SU-DHL-6 (cell line): ENCODE results near the gene BATF.

ENCODE experiments used
- EZH2phosphoT487 ChIP-seq: fragments of 200-600 bp; sonication (generic), shearing (Covaris generic); conservative IDR thresholded peaks from 2 replicates; pipeline ENCODE4 v1.6.1; 2018; ENCODE audit warnings: mild to moderate bottlenecking, antibody characterized with exemption, low read length, moderate library complexity, mixed read lengths
- TF ChIP-seq, protein P1 (sequence below): fragments of 200-600 bp; sonication (generic); IDR thresholded peaks from one replicate; pipeline ENCODE4 v1.5.1; 2017; ENCODE audit warnings: antibody characterized with exemption, mild to moderate bottlenecking, low read length, moderate library complexity; ENCODE audit not compliant: insufficient read depth, poor library complexity, severe bottlenecking

DNA sequence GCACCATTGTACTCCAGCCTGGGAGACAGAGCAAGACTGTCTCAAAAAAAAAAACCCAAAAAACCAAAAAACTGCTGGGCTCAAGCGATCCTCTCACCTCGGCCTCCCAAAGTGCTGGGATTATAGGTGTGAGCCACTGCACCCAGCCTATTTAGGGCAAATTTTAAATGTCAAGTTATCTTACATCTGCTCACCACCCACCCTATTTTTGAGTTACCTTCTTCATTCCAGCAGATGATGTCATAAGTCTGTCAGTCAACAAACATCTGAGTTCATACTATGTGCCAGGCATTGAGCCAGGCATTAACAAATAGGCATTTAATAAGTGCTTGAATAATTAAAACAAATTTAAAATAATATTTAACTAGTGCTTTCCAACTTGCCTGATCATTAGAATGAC is 21.5 kb downstream of the BATF start:
- TF ChIP-seq, protein P1, sequence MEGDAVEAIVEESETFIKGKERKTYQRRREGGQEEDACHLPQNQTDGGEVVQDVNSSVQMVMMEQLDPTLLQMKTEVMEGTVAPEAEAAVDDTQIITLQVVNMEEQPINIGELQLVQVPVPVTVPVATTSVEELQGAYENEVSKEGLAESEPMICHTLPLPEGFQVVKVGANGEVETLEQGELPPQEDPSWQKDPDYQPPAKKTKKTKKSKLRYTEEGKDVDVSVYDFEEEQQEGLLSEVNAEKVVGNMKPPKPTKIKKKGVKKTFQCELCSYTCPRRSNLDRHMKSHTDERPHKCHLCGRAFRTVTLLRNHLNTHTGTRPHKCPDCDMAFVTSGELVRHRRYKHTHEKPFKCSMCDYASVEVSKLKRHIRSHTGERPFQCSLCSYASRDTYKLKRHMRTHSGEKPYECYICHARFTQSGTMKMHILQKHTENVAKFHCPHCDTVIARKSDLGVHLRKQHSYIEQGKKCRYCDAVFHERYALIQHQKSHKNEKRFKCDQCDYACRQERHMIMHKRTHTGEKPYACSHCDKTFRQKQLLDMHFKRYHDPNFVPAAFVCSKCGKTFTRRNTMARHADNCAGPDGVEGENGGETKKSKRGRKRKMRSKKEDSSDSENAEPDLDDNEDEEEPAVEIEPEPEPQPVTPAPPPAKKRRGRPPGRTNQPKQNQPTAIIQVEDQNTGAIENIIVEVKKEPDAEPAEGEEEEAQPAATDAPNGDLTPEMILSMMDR, result no peak
- TF ChIP-seq EZH2phosphoT487, result no peak
